ENCODE measurements around the gene MEN1.
A peak's percentile ranks its signal among the peaks of the same experiment; 100 is the strongest.

MEN1 gene

DNA sequence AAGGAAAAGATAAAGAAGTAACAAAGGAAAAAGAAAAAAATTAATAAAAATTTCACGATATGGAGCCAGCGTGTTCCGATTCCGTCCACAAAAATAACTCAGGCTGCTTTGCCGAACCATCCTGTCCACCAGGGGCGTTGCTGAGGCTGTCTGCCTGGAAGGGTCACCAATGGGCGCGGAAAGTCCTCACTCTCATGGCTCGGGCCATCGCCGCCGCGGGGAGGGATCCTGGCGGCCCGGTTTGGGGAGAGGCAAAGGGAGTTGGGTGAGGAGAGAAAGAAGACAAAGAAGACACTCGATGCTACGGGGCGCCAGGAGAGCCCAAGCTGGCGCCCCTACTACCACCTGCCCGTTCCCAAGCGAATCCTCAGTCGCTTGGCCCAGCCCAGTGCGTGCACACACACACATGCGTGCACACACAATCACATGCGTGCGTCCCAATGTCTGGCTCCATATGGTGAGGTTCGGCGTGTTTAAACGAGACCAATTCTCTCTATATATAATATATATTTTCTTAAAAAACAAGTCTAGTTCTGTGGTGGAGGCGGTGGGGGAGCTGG lies 45.0 kb downstream of the MEN1 start:
- peaks cover 68 to 95% of the 10 kb centered on the region in 2 donors for H3K4me1 Mint-ChIP-seq
- H3K27me3 Mint-ChIP-seq: no peaks in the 10 kb centered on the region
- DNase-seq (no peak), ATAC-seq (replicated peaks) (no peak)
- H3K27ac Mint-ChIP-seq: peak overlapping the region; percentile 90
- H3K4me3 Mint-ChIP-seq: peak overlapping the region; percentile 71 to 72
- peaks cover 63 to 79% of the 10 kb centered on the region in 2 donors for H3K36me3 Mint-ChIP-seq
- H3K9me3 Mint-ChIP-seq: no peaks in the 10 kb centered on the region

DNA sequence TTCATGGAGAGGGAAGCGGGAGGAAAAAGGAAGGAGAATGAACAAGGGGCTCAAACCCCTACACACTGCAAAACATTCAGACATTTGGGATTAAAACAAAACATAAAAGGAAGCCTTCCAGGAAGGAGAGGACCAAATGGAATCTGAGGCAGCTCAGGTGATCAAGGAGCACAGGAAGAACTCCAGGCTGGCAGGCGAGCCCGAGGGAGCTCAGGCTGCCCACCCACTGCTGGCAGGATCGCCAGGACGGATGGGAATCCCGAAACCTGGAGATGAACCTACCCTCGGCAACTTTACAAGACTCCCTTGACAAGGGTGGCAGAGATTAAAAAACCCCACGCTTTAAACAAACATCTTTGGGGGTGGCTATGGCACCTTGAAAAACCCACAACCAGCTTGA lies 45.6 kb downstream of the MEN1 start:
- peak overlapping the region; percentile 94 for H3K27ac Mint-ChIP-seq
- peaks cover 72 to 99% of the 10 kb centered on the region in 2 donors for H3K4me1 Mint-ChIP-seq
- DNase-seq (no peak), ATAC-seq (replicated peaks) (no peak)
- no peaks in the 10 kb centered on the region for H3K27me3 Mint-ChIP-seq
- H3K9me3 Mint-ChIP-seq: no peaks in the 10 kb centered on the region
- peaks cover 64 to 81% of the 10 kb centered on the region in 2 donors for H3K36me3 Mint-ChIP-seq
- peak overlapping the region; percentile 71 to 72 for H3K4me3 Mint-ChIP-seq

DNA sequence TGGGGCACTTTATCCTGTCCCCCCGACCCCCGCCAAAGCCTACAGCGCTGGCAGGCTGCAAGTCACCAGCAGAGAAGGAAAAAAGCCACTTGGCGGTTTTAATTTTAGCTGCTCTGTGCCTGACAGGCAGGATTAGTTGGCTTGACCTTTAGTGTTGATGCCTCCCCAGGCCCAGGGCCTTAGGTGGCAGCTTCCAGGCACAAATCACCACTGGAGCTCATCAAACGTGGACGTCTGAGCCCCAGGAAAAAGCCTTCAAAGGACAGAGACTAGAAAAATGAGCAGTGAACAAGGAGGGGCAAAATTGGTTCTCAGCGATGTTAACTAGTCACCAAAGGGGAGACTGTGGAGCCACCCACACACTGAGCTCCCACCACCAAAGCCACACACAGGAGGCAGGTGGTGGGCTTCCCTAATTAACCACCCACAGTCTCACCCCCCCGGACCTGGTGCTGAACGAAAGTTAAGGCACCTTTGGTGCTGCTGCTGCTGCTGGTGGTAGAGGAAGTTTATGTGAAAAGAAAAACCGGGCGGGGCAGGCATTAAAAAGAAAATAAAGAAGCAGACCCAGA lies 46.2 kb downstream of the MEN1 start:
- Mint-ChIP-seq H3K9me3 (no peaks in the 10 kb centered on the region), H3K27me3 (no peaks in the 10 kb centered on the region), H3K36me3 (peaks cover 63 to 76% of the 10 kb centered on the region in 2 donors), H3K4me3 (peak overlapping the region; percentile 60 to 64), H3K4me1 (peaks cover 71 to 99% of the 10 kb centered on the region in 2 donors), H3K27ac (peak overlapping the region; percentile 94)
- ATAC-seq (replicated peaks): peak; percentile 14 to 66
- DNase-seq: no peak

DNA sequence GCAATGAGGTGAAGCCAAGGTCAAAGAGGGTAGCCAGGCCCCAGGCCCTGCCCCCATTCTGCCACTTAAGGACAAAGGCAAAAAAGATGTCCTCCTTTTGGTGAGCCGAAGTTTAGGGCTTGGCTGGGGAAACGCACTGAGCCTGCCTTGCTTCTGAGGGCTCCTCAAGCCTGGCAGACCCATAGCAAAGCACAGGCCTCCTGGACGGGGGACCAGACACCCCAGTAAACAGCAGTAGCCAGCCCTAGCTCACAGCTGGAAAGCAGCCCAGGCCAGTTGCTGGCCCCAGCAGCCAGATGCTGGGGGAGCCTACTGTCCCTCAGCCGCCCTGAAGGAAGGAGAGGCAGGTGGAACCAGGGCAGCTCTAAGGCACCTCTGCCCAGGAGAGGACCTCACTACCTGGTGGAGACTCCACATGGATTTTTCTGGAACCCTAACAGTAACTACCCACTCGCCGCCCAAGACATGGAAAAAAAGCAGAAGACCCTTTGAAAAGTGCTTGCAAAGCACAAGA lies 46.8 kb downstream of the MEN1 start:
- Mint-ChIP-seq H3K4me1 (peaks cover 67 to 96% of the 10 kb centered on the region in 2 donors), H3K9me3 (no peaks in the 10 kb centered on the region), H3K4me3 (no peak overlapping the region), H3K27ac (peak overlapping the region; percentile 94), H3K36me3 (peaks cover 61 to 71% of the 10 kb centered on the region in 2 donors), H3K27me3 (no peaks in the 10 kb centered on the region)
- ATAC-seq (replicated peaks): peak; percentile 5 to 12
- DNase-seq: no peak

DNA sequence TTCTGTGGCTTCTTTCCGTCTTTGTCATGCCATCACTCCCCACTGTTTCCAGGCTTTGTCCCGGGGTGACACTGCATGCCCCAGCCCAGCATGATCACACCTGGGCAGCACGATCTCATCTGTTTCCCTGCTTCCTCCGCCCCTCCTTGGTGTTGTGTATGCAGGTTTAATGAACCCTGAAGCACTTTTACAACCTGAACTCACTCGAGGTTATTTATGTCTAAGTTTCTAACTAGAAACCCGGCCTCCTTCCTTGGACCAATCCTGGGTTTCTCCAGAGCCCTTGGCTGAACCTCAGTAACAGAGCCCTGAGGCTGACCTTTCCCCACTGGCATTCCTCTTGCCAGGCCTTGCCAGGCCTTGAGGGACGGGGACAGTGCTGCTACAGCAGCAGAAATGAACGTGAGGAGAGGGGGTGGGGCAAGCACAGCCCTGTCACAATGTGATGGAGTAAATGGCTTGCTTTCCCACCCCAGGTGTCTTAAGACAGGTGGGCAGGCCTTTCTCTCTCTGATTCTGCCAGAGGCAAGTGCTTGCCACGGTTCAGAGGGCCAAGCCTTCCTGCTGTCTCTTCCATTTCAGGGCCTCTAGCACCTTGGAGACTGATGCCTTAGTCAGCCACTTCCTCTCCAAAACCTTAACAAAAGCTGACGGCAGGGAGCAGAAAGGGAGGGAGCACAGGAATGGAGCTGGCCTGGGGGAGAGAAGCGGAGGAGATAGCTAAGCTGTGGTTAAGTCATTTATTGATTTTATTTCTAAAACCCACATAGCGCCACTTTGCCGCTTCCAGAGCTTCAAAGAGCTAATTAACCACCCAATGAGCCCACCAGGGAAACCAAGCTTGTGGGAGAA lies 47.5 kb downstream of the MEN1 start:
- ATAC-seq (replicated peaks) (peak; percentile 19 to 27), DNase-seq (no peak)
- Mint-ChIP-seq H3K27me3 (no peaks in the 10 kb centered on the region), H3K27ac (peak overlapping the region; percentile 94), H3K36me3 (peaks cover 58 to 64% of the 10 kb centered on the region in 2 donors), H3K4me1 (peaks cover 64 to 96% of the 10 kb centered on the region in 2 donors), H3K4me3 (peak overlapping the region; percentile 33 to 54), H3K9me3 (no peaks in the 10 kb centered on the region)

DNA sequence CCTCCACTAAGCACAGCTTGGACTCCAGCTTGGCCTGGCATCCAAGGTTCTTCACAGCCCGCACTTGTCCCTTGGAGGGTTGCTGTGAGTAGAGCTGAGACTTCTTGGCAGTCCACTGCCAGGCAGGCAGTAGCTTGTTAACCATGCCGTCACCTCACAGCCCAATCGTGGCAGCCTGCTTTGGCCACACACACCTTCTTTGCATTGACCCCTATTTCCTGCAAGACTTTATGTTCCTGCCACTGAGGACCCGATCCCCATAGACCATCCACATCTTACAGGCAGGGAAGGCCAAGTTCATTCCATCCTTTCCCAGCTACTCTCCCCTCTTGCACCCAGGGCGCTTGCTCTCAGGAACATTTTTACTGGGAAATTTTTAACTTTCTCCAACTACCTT lies 48.1 kb downstream of the MEN1 start:
- Mint-ChIP-seq H3K9me3 (no peaks in the 10 kb centered on the region), H3K27me3 (no peaks in the 10 kb centered on the region), H3K4me3 (peak overlapping the region; percentile 33 to 54), H3K36me3 (peaks cover 54 to 58% of the 10 kb centered on the region in 2 donors), H3K27ac (peak overlapping the region; percentile 85), H3K4me1 (peaks cover 59 to 92% of the 10 kb centered on the region in 2 donors)
- ATAC-seq (replicated peaks) (peak; percentile 8 to 22), DNase-seq (no peak)

DNA sequence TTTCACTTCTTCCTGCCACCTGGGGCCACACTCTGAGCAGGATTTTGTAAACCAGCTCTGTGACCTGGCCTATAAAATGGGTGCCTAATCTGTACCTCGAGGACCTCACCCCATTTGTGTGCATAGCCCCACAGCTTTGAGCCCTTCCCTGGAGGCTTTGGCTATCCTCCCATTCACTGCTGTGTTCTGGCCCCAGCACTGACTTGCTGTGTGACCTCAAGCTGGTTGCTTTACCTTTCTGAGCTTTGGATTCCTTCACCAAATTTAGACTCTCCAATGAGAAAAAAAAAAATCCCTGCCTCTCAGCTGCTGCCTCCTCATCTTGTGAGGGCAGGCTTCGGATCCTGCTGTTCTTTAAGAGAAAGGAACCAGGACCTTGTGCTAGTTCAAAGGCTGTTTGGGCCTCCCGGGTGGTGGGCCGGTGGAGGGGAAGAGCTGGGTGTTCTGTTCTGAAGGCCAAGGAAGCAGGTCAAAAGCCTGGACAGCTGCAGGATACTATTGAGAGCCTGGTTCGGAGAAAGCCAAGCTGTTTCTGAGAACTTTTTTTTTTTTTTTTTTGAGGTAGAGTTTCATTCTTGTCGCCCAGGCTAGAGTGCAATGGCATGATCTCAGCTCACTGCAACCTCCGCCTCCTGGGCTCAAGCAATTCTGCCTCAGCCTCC lies 49.5 kb downstream of the MEN1 start:
- peaks cover 43 to 46% of the 10 kb centered on the region in 2 donors for H3K36me3 Mint-ChIP-seq
- H3K27ac Mint-ChIP-seq: peak overlapping the region; percentile 89
- H3K4me1 Mint-ChIP-seq: peaks cover 51 to 78% of the 10 kb centered on the region in 2 donors
- H3K9me3 Mint-ChIP-seq: no peaks in the 10 kb centered on the region
- ATAC-seq (replicated peaks) (no peak), DNase-seq (no peak)
- H3K27me3 Mint-ChIP-seq: no peaks in the 10 kb centered on the region
- H3K4me3 Mint-ChIP-seq: no peak overlapping the region

DNA sequence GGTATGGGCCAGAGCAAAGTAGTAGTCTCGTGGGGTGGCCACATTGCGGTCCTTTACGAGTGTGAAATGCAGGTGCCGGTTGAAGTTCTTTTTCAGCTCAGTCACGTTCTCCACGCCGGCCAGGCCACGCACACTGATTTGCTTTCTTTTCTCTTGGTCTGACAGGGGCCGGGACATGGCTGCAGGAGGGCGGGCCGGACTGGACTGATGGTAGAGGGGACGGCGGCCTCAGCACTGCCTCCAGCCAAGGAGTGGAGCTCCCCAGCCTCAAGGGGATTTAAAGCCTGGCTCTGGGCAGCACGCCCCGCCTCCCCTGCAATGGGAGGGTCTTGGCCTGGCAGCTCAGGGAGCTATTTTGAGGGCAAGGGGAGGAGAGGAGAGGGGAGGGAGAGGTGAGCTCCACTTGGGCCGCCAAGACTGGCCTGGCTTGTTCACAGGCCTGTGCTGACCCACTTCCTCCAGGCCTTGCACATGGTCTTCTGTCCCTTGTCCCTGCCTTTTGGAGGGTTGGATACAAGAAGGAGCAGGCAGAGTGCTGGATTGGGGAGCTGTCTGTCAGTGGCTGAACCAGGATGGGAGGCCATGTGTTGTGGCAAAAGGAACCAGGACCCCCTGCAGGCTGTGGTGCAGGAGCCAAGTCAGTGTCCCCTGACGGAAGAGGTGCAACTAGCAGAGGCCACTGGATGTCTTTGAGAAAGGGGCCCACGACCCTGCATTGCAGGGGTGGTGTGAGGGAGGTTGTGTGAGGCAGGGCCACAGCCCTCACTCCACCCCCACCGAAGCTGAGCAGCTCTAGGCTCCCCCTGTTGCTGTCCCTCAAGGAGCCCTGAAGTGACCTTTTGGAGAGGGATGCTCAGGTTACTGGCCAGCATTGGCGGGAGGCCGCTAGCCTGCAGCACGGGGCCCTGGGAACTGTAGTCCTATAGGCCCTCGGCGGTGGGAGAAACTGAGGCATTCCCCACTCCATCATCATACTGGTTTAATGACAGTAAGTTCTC lies 50.3 kb downstream of the MEN1 start, which contains the start of gene PYGM:
PYGM (minus strand) TSS at position 253 of the 998 bp plus-strand sequence; CDS start at position 177, 76 bp downstream.
- ATAC-seq (replicated peaks): peak in 1 of 2 donors; percentile 6

DNA sequence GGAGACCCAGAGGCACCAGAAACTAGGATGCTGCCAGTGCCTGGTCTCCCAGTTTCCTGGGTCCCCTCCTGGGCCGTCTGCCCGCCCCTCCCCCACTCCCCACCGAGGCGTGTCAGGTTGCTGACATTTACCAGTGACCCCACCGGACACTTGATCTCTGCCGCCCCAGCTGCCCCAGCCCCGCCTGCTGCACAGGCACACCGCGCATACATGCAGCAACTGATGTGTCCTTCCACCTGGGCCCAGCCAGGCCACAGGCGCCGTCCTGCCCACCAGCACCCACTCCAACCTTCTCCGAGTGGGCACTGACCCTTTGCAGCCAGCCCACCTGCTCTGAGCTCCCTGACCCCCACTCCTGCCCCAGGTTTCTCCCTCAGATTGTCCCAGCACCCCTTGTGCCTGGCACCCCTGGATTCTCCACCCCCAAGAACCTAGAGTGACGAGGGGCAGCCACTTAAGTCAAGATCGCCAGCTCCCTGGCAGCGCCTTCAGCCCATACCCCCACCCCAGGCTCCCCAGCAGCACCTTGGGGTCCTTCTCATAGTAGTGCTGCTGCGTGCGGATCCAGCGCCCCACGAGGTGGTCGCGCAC lies 51.1 kb downstream of the MEN1 start:
- ATAC-seq (replicated peaks): no peak
- Mint-ChIP-seq H3K4me3 (no peak overlapping the region), H3K27ac (peak overlapping the region; percentile 75), H3K36me3 (peaks cover 30 to 33% of the 10 kb centered on the region in 2 donors), H3K27me3 (no peaks in the 10 kb centered on the region), H3K9me3 (no peaks in the 10 kb centered on the region), H3K4me1 (peaks cover 40 to 62% of the 10 kb centered on the region in 2 donors)
- no peak for DNase-seq

More for the DNA sequence above, 50.3 kb downstream of the MEN1 start, which contains the start of gene PYGM:
- Mint-ChIP-seq H3K9me3 (no peaks in the 10 kb centered on the region), H3K4me3 (no peak within 1 kb of the TSS), H3K4me1 (peaks cover 47 to 70% of the 10 kb centered on the region in 2 donors), H3K36me3 (peaks cover 38 to 40% of the 10 kb centered on the region in 2 donors), H3K27me3 (no peaks in the 10 kb centered on the region), H3K27ac (peak within 1 kb of the TSS; percentile 89)
- DNase-seq: no peak

DNA sequence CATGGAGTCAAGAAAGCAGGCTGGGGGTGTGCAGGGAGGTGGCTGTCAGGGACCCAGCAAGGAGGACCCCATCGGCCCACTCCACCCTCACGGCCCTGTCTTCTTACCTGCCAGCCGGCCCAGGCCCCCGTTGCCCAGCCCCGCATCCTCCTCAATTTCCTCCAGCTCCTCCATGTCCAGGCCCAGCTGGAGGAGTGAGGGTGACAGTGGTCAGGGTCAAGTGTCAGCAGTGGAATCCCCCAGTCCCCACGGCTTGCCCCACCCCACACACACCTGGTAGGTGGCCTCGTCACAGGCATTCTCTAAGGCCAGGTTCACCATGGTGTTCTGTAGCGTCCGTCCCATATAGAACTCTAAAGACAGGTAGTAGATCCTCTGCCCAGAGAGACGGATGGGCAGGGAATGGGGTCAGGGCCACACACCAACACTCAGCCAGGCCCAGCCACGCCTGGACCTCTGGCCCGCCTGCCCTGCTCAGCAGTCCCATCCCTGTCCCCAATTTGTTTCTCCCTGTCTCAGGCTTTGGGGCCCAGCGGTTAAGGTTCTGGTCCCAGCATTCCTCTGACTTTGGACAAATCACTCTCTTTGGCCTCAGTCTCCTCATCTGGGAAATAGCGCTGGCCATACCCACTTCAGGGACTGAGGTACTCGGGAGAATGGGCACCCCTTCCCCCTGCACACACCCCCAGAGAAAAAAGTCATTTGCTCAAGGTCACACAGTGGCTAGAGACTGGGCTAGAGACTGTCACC lies 51.8 kb downstream of the MEN1 start:
- no peak for DNase-seq
- Mint-ChIP-seq H3K9me3 (no peaks in the 10 kb centered on the region), H3K4me1 (peaks cover 33 to 55% of the 10 kb centered on the region in 2 donors), H3K27me3 (no peaks in the 10 kb centered on the region), H3K36me3 (peaks cover 27 to 34% of the 10 kb centered on the region in 2 donors), H3K27ac (no peak overlapping the region), H3K4me3 (no peak overlapping the region)
- ATAC-seq (replicated peaks): no peak

DNA sequence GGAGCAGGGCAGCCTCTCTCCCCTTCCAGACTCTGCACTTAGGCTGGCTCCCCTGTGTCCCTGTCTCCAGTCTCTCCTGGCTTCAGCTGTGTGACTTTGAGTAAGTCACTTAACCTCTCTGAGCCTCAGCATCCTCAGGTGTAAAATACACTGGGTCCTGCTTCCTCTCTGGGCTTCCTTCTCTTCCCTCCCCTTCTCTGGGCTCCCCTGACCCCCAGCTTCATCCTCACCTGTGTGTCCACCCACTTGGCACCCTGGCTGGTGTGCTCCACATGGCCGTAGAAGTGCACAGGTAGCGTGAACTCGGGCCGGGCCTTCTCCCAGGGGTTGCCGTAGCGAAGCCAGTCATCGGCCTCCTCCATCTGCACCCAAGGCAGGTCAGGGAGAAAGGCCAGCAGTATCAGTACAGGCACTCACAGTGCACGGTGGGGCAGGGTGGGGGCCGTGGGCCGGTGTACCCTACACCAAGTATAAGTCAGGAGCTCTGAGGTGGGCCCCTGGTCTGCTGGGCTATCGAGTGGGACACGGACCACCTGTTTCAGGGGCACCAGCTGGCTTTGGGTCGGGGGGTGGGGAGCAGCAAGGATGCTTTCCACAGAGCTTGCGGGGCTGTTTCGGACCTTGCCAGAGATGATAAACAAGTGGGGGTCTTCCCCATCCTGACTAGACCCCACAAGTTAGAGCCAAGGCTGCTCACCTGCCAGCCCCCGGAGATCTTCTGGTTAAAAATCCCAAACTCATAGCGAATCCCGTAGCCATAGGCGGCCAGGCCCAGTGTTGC lies 52.6 kb downstream of the MEN1 start:
- Mint-ChIP-seq H3K4me3 (no peak overlapping the region), H3K9me3 (no peaks in the 10 kb centered on the region), H3K27me3 (no peaks in the 10 kb centered on the region), H3K36me3 (peaks cover 29 to 34% of the 10 kb centered on the region in 2 donors), H3K4me1 (peaks cover 28 to 51% of the 10 kb centered on the region in 2 donors), H3K27ac (no peak overlapping the region)
- DNase-seq (no peak), ATAC-seq (replicated peaks) (no peak)
